Prostate gland (tissue), 2 donors: ENCODE measurements around the gene ARHGEF28. TPM values are rescaled to one million over a fixed set of nuclear protein-coding genes. Genes with fewer than 3 reads are reported as not detected.

Experiments used
- DNase-seq: peaks from one replicate; pipeline ENCODE4 v3.0.0-alpha.2; 2019; ENCODE audit warnings: low spot score
- H3K27ac ChIP-seq, 2 donors: fragments of 200-600 bp; sonication (generic); 2 replicates each; pipeline ENCODE4 v1.5.1; 2017 to 2019
- H3K27me3 ChIP-seq: fragments of 200-600 bp; sonication (generic); replicated peaks from 2 replicates; pipeline ENCODE4 v1.5.1; 2019; ENCODE audit not compliant: insufficient read depth
- H3K36me3 ChIP-seq, 2 donors: fragments of 200-600 bp; sonication (generic); 1 replicate in 1 of 2; 2 replicates in 1 of 2; pipeline versions ENCODE4 v1.5.1 to v1.8.1; 2017 to 2019
- H3K4me1 ChIP-seq: fragments of 200-600 bp; sonication (generic); replicated peaks from 2 replicates; pipeline ENCODE4 v1.5.1; 2019
- H3K4me3 ChIP-seq, 2 donors: fragments of 200-600 bp; sonication (generic); 2 replicates each; pipeline ENCODE4 v1.5.1; 2017 to 2019
- H3K9me3 ChIP-seq: fragments of 200-600 bp; sonication (generic); 2 replicates; pipeline ENCODE4 v1.5.1; 2017
- POLR2A ChIP-seq: fragments of 450-650 bp; IDR thresholded peaks from one replicate; pipeline ENCODE4 v1.6.1; 2016; ENCODE audit warnings: antibody characterized with exemption, mild to moderate bottlenecking
- POLR2AphosphoS5 ChIP-seq: sonication (generic); formaldehyde crosslinking; IDR thresholded peaks from one replicate; pipeline ENCODE4 v1.6.1; 2017; ENCODE audit warnings: antibody characterized with exemption
- WGBS: methylation state at CpG from one replicate; pipeline ENCODE4 v1.1.5; 2018; 5-methylcytosine and 5-hydroxymethylcytosine counted together
- intact Hi-C: fragments of 100-400 bp; cut with DNase I; formaldehyde crosslinking; loops from one replicate; pipeline ENCODE4 v1.14.2; 2022
- total RNA-seq, 2 donors: library from RNA; depleted of rRNA; stranded (reverse); fragments of >200 nt; gene quantifications; one replicate each; pipeline ENCODE4 v1.1.0, GENCODE V29; 2016
- TF ChIP-seq, protein P1 (sequence below), 4 experiments: fragments of 200-600 bp in 2 of 4; fragments of 450-650 bp in 2 of 4; sonication (generic) in 2 of 4; IDR thresholded peaks; 1 replicate in 3 of 4; 2 replicates in 1 of 4; pipeline ENCODE4 v1.5.1; 2016 to 2019; ENCODE audit warnings: antibody characterized with exemption in 4 of 4, mild to moderate bottlenecking in 2 of 4, moderate library complexity in 2 of 4

The ARHGEF28 gene
- total RNA-seq, 2 donors from 2014 or later: 18.9 to 28.3 TPM

DNA sequence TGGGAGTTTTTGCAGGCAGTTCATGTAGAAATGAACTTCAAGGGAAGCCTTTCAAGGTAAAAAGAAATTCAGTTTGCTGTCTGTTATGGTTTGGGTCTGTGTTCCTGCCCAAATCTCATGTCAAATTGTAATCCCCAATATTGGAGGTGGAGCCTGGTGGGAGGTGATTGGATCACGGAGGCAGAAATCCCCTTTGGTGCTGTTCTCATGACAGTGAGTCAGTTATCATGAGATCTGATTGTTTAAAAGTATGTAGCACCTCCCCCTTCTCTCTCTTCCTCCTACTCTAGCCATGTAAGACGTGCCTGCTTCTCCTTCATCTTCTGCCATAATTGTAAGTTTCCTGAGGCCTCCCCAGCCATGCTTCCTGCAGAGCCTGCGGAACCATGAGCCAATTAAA is 341.4 kb downstream of the ARHGEF28 start:
- H3K27me3 ChIP-seq: no peaks in the 10 kb centered on the region
- no peak overlapping the region for H3K27ac ChIP-seq
- DNase-seq: no peak
- TF ChIP-seq, protein P1, sequence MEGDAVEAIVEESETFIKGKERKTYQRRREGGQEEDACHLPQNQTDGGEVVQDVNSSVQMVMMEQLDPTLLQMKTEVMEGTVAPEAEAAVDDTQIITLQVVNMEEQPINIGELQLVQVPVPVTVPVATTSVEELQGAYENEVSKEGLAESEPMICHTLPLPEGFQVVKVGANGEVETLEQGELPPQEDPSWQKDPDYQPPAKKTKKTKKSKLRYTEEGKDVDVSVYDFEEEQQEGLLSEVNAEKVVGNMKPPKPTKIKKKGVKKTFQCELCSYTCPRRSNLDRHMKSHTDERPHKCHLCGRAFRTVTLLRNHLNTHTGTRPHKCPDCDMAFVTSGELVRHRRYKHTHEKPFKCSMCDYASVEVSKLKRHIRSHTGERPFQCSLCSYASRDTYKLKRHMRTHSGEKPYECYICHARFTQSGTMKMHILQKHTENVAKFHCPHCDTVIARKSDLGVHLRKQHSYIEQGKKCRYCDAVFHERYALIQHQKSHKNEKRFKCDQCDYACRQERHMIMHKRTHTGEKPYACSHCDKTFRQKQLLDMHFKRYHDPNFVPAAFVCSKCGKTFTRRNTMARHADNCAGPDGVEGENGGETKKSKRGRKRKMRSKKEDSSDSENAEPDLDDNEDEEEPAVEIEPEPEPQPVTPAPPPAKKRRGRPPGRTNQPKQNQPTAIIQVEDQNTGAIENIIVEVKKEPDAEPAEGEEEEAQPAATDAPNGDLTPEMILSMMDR (IDR thresholded peaks at IDR 0.05): no peak
- TF ChIP-seq POLR2AphosphoS5 (no peak), POLR2A (no peak)
- no peaks in the 10 kb centered on the region for H3K4me1 ChIP-seq
- H3K4me3 ChIP-seq: no peak overlapping the region
- no peaks in the 10 kb centered on the region for H3K9me3 ChIP-seq
- 74% methylated on average over 3 of the region's 3 CpGs for WGBS
- no peaks in the 10 kb centered on the region for H3K36me3 ChIP-seq
- intact Hi-C loops: no loop called here

DNA sequence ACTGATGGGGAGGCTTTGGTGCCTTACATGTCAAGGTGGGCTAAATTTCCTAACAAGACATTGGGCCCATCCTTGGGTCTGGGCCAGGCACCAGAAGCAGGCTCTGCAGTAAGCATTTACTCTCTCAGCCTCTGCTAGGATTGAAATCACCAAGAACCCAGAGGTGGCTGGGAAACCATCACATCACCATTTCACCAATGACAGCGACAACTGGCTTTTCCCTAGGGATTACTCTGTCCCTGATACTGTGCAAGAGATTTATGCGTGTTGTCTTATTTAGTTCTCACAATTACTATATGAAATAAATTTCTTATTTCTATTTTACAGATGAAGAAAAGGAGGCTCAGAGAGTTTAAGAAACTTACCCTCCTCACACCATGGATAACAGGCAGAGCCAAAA is 342.2 kb downstream of the ARHGEF28 start:
- no peaks in the 10 kb centered on the region for H3K36me3 ChIP-seq
- TF ChIP-seq POLR2AphosphoS5 (no peak), POLR2A (no peak)
- TF ChIP-seq, protein P1 (IDR thresholded peaks at IDR 0.05): no peak
- no peaks in the 10 kb centered on the region for H3K9me3 ChIP-seq
- H3K4me3 ChIP-seq: no peak overlapping the region
- WGBS: 93% methylated on average over 2 of the region's 2 CpGs
- DNase-seq: no peak
- intact Hi-C loops: no loop called here
- H3K27ac ChIP-seq: no peak overlapping the region
- H3K4me1 ChIP-seq: no peaks in the 10 kb centered on the region
- no peaks in the 10 kb centered on the region for H3K27me3 ChIP-seq

DNA sequence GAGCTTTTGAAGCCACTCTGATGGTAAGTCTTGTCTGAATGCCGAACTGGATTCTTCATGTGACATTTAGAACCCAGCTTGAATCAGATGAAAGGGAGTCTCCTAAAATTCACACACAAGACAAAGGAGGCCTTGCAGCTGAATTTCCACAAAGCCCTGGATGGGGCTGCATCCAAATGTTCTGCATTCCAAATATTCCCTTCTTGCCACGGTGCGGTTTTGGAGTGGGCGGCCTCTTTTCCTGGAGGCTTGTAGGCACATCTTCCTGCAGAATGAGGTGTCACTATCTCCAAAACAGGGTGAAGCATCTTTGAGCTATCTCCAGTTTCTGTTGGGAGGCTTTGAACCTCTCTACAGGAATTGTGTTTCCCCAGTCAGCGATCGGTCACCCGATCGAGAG is 342.7 kb downstream of the ARHGEF28 start:
- intact Hi-C loops: no loop called here
- no peak for DNase-seq
- H3K27me3 ChIP-seq: no peaks in the 10 kb centered on the region
- 18% methylated on average over 8 of the region's 8 CpGs for WGBS
- H3K4me1 ChIP-seq: no peaks in the 10 kb centered on the region
- no peak for TF ChIP-seq POLR2AphosphoS5
- no peak for TF ChIP-seq POLR2A
- TF ChIP-seq, protein P1 (IDR thresholded peaks at IDR 0.05): no peak
- no peaks in the 10 kb centered on the region for H3K36me3 ChIP-seq
- no peak overlapping the region for H3K27ac ChIP-seq
- no peaks in the 10 kb centered on the region for H3K9me3 ChIP-seq
- no peak overlapping the region for H3K4me3 ChIP-seq

DNA sequence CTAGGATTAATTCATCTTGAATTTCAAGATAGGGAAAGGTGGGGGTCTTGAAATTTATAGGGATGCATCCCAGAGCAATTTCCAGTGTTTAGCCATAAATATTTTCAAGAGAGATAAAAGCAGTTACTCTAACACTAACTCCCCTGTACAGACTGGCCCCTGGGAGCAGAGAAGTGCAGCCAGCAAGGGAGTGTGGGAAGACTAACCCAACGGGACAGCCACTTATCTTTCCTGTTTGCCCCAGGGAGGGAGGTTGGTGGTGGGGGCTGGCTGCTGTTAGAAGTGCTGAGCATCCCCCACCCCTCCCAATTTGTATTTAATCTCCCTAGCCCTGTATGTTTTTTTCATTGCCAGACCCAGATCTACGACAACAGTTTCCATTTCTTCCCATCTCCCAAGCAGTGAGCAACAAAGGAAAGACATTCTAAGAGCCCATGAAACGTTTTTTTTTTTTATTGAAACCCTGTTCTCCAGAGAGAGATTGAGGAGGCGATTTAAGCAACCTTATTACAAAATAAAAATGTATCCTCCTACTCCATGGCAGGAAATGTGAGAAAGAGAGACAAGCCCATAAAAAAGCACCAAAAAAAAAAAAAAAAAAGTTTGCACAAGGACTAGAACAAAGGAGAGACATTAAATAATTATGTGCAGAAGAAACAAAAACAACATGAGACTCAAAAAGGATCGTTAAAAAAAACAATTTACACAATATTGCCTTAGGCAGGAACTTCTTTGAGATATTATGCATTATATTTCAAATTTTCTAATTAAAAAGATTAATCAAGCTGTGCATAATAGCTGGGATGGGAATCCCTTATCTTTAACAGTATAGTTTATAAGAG is 343.4 kb downstream of the ARHGEF28 start:
- no peak for DNase-seq
- no peaks in the 10 kb centered on the region for H3K9me3 ChIP-seq
- H3K27ac ChIP-seq: no peak overlapping the region
- no peaks in the 10 kb centered on the region for H3K4me1 ChIP-seq
- H3K36me3 ChIP-seq: no peaks in the 10 kb centered on the region
- no peak overlapping the region for H3K4me3 ChIP-seq
- no peaks in the 10 kb centered on the region for H3K27me3 ChIP-seq
- 18% methylated on average over 5 of the region's 5 CpGs for WGBS
- TF ChIP-seq POLR2A (no peak), POLR2AphosphoS5 (no peak)
- TF ChIP-seq, protein P1 (IDR thresholded peaks at IDR 0.05): no peak
- intact Hi-C loops: no loop called here

DNA sequence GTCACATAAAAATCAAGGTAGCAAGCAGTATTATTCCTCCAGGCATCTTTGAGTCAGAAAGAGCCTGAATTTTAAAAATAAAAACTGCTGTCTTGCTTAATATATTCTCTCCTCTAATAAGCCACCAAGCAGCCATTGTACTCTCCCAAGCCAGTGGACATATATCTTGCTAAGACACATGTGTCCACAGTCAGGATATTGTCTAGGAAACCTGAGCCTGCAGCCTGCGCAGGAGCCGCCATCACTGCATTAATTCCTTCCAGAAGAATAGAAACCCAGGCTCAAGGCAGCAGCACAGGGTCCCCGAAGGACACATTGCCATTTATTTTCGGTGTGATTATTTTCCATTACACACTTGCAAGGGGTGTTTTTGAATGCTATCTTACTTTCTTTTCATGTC is 345.3 kb downstream of the ARHGEF28 start:
- H3K36me3 ChIP-seq: no peaks in the 10 kb centered on the region
- no peaks in the 10 kb centered on the region for H3K4me1 ChIP-seq
- H3K9me3 ChIP-seq: no peaks in the 10 kb centered on the region
- no peak for DNase-seq
- WGBS: 94% methylated on average over 4 of the region's 4 CpGs
- H3K4me3 ChIP-seq: no peak overlapping the region
- no peak overlapping the region for H3K27ac ChIP-seq
- H3K27me3 ChIP-seq: no peaks in the 10 kb centered on the region
- intact Hi-C loops: no loop called here
- TF ChIP-seq POLR2A (no peak), POLR2AphosphoS5 (no peak)
- TF ChIP-seq, protein P1 (IDR thresholded peaks at IDR 0.05): no peak
